Esophagus muscularis mucosa (tissue), 4 donors: ENCODE data around the gene PXDN. TPM values are rescaled to one million over a fixed set of nuclear protein-coding genes. Genes with fewer than 3 reads are reported as not detected.
"Not testable (repeated sequence)": the region's sequence is repeated elsewhere in the genome, so short reads cannot be mapped to it uniquely, and the experiment has no call there.

Experiments
- DNase-seq: peaks from one replicate; pipeline ENCODE4 v3.0.0-alpha.2; 2017; ENCODE audit errors: extremely low spot score
- H3K27ac ChIP-seq, 4 donors: fragments of 200-600 bp; sonication (generic); replicated peaks in 1 of 4; 1 replicate in 3 of 4; 2 replicates in 1 of 4; pipeline ENCODE4 v1.5.1; 2016 to 2019; ENCODE audit warnings: mild to moderate bottlenecking in 1 of 4
- H3K27me3 ChIP-seq, 4 donors: fragments of 200-600 bp; sonication (generic); one replicate each; pipeline versions ENCODE4 v1.5.1 to v1.6.0; 2016 to 2019
- H3K36me3 ChIP-seq, 4 donors: fragments of 200-600 bp; sonication (generic); one replicate each; pipeline ENCODE4 v1.5.1; 2016 to 2019
- H3K4me1 ChIP-seq, 4 donors: fragments of 200-600 bp; sonication (generic); one replicate each; pipeline ENCODE4 v1.5.1; 2016 to 2019
- H3K4me3 ChIP-seq, 4 donors: fragments of 200-600 bp; sonication (generic); 1 replicate in 2 of 4; 2 replicates in 2 of 4; pipeline ENCODE4 v1.5.1; 2016 to 2019; ENCODE audit warnings: mild to moderate bottlenecking in 4 of 4, moderate library complexity in 1 of 4
- H3K9me3 ChIP-seq, 4 donors: fragments of 200-600 bp; sonication (generic); 1 replicate in 3 of 4; 2 replicates in 1 of 4; pipeline ENCODE4 v1.5.1; 2016 to 2019
- CTCF ChIP-seq, 3 experiments: fragments of 200-600 bp in 2 of 3; fragments of 450-650 bp in 1 of 3; sonication (generic) in 2 of 3; IDR thresholded peaks; one replicate each; pipeline ENCODE4 v1.5.1; 2017 to 2019; ENCODE audit warnings: antibody characterized with exemption in 3 of 3, mild to moderate bottlenecking in 2 of 3, moderate library complexity in 1 of 3
- EP300 ChIP-seq: sonication (generic); formaldehyde crosslinking; IDR thresholded peaks from one replicate; pipeline ENCODE4 v1.6.1; 2017; ENCODE audit warnings: antibody characterized with exemption
- POLR2A ChIP-seq: fragments of 450-650 bp; IDR thresholded peaks from one replicate; pipeline ENCODE4 v1.6.1; 2017; ENCODE audit warnings: antibody characterized with exemption, moderate library complexity, mild to moderate bottlenecking, low read depth
- POLR2AphosphoS5 ChIP-seq, 2 donors: sonication (generic); formaldehyde crosslinking; IDR thresholded peaks; one replicate each; pipeline ENCODE4 v1.6.1; 2017; ENCODE audit warnings: antibody characterized with exemption in 2 of 2
- WGBS: methylation state at CpG from one replicate; pipeline ENCODE4 v1.1.5; 2018; 5-methylcytosine and 5-hydroxymethylcytosine counted together
- intact Hi-C: fragments of 100-400 bp; cut with DNase I; formaldehyde crosslinking; loops from one replicate; pipeline ENCODE4 v1.15.1; 2023
- total RNA-seq, 4 donors: library from RNA; depleted of rRNA; stranded (reverse); fragments of >200 nt; gene quantifications; one replicate each; pipeline versions ENCODE4 v1.1.0 to v1.2.1, GENCODE V29; 2016

PXDN gene
- total RNA-seq, 4 donors from 2014 or later = 19.9 to 81.6 (median 50.1) TPM

- TF ChIP-seq POLR2AphosphoS5 (IDR thresholded peaks at IDR 0.05) (no peak), POLR2A (no peak), CTCF (IDR thresholded peaks at IDR 0.05) (no peak), EP300 (no peak)
- H3K9me3 ChIP-seq = no peaks in the 10 kb centered on the region
- H3K4me3 ChIP-seq = no peak overlapping the region
- intact Hi-C loops = no loop called here
- peaks cover 42 to 56% (median 51%) of the 10 kb centered on the region in 4 donors for H3K4me1 ChIP-seq
- 98% methylated on average over 16 of the region's 16 CpGs for WGBS
- no peaks in the 10 kb centered on the region for H3K27me3 ChIP-seq
- no peak for DNase-seq
- peak overlapping the region in 2 of 4 donors; percentile 76 to 83 for H3K27ac ChIP-seq
- no peaks in the 10 kb centered on the region for H3K36me3 ChIP-seq
Measured at GRCh38 chr2:1727796-1728474, 16.4 kb downstream of the PXDN start.

DNA sequence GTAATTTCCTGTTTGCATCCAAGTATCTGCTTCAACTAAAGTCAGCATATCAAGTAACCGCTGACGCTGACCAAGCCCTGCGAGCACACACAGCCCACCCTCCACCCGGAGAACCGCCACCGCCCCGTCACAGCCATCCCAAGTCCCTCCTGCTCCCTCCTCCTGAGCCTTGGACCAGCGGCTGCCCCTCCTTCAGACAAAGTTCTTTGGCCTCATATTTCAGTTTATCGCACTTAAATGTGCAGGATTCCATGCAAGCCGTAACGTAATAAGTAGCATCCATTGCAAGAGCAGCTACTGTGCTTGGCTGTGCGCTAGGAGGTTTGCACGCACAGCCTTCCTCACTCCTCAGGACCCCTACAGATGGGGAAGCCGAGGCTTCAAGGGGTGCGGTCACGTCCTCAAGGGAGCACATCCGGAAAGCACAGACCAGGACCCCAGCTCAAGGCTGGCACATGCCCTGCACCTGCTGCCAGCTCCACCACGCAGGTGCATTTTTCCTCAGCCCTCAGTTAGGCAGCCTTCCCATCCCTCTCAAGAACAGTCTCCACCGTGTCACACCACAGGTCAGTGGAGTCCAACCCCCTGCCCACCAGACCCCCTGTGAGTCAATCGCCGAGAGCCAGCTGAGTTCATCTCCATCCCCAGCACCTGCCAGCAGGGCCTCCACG is 17.1 kb downstream of the PXDN start:
- peaks cover 41 to 56% (median 53%) of the 10 kb centered on the region in 4 donors for H3K4me1 ChIP-seq
- no peaks in the 10 kb centered on the region for H3K9me3 ChIP-seq
- H3K27me3 ChIP-seq = no peaks in the 10 kb centered on the region
- intact Hi-C loops = no loop called here
- H3K36me3 ChIP-seq = no peaks in the 10 kb centered on the region
- H3K27ac ChIP-seq = no peak overlapping the region
- 82% methylated on average over 22 of the region's 22 CpGs for WGBS
- DNase-seq = no peak
- TF ChIP-seq CTCF (IDR thresholded peaks at IDR 0.05) (no peak), POLR2AphosphoS5 (IDR thresholded peaks at IDR 0.05) (no peak), POLR2A (no peak), EP300 (no peak)
- H3K4me3 ChIP-seq = no peak overlapping the region

GRCh38 chr2:1726558-1726957 is 17.8 kb downstream of the PXDN start:
- TF ChIP-seq EP300 (no peak), CTCF (IDR thresholded peaks at IDR 0.05) (no peak), POLR2AphosphoS5 (IDR thresholded peaks at IDR 0.05) (no peak), POLR2A (no peak)
- WGBS = 78% methylated on average over 3 of the region's 3 CpGs
- no peaks in the 10 kb centered on the region for H3K9me3 ChIP-seq
- no peak for DNase-seq
- H3K4me1 ChIP-seq = peaks cover 38 to 56% (median 53%) of the 10 kb centered on the region in 4 donors
- no peak overlapping the region for H3K27ac ChIP-seq
- H3K4me3 ChIP-seq = no peak overlapping the region
- no peaks in the 10 kb centered on the region for H3K27me3 ChIP-seq
- no peaks in the 10 kb centered on the region for H3K36me3 ChIP-seq
- intact Hi-C loops = no loop called here

DNA sequence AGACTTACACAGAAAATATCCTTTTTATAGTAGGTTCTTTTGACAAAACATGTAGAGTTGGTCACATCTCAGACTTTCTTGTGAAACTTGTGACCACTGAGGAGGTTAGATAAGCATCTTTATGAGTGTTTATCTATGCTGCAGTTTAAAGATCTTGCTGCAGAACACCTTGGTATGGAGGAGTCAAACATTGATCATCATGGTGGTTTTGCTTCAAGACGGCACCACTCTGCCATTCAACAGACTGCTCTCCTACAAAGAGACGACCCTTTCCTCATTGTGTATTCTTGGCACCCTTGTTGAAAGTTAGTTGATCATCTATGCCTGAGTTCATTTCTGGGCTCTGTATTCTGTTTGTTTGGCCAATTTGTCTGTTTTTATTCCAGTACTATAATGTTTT is 20.0 kb downstream of the PXDN start:
- intact Hi-C loops, H3K27ac ChIP-seq: not testable (repeated sequence)

DNA sequence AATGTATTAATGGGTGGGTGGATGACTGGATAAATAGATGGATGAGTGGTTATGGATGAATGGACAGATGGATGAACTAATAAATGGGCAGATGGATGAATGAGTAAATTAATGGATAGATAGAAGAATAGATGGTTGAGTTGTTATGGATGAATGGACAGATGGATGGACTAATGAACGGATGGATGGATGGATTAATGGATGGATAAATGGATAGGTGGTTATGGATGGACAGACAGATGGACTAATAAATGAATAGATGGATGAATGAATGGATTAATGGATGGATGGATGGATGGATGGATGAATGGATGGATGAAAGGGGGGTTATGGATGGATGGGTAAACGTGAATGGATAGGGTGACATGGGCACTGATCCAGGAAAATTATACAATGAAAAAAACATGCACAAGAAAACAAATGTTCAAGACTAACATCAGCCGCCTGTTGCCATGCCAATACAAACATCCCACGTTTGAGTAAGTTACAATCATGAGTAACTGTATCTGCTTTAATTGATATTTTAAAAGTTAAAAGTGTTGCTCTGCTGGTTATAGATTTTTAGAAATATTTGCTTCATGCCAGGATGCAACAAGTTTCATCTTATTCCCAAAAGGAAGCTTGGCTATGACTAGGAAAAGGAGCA is 20.8 kb downstream of the PXDN start:
- no peak for DNase-seq
- H3K27ac ChIP-seq = no peak overlapping the region
- H3K36me3 ChIP-seq = no peaks in the 10 kb centered on the region
- 66% methylated on average over 4 of the region's 4 CpGs for WGBS
- H3K4me1 ChIP-seq = peaks cover 27 to 50% (median 45%) of the 10 kb centered on the region in 4 donors
- H3K9me3 ChIP-seq = no peaks in the 10 kb centered on the region
- TF ChIP-seq POLR2AphosphoS5 (IDR thresholded peaks at IDR 0.05) (no peak), EP300 (no peak), POLR2A (no peak), CTCF (IDR thresholded peaks at IDR 0.05) (no peak)
- no peak overlapping the region for H3K4me3 ChIP-seq
- H3K27me3 ChIP-seq = no peaks in the 10 kb centered on the region
- intact Hi-C loops = no loop called here

More for the DNA sequence above, 20.0 kb downstream of the PXDN start:
- H3K36me3 ChIP-seq, DNase-seq, H3K4me3 ChIP-seq, H3K27me3 ChIP-seq, H3K9me3 ChIP-seq: not testable (repeated sequence)
- H3K4me1 ChIP-seq = peaks cover 28 to 53% (median 46%) of the 10 kb centered on the region in 4 donors
- 93% methylated on average over 2 of the region's 2 CpGs for WGBS
